ENCODE data around the gene TMEM135. TPM values are rescaled to one million over a fixed set of nuclear protein-coding genes. Genes with fewer than 3 reads are reported as not detected.

The TMEM135 gene
- total RNA-seq, 6 experiments from 2014 or later: 12.2 to 27.9 (median 18.8) TPM

DNA sequence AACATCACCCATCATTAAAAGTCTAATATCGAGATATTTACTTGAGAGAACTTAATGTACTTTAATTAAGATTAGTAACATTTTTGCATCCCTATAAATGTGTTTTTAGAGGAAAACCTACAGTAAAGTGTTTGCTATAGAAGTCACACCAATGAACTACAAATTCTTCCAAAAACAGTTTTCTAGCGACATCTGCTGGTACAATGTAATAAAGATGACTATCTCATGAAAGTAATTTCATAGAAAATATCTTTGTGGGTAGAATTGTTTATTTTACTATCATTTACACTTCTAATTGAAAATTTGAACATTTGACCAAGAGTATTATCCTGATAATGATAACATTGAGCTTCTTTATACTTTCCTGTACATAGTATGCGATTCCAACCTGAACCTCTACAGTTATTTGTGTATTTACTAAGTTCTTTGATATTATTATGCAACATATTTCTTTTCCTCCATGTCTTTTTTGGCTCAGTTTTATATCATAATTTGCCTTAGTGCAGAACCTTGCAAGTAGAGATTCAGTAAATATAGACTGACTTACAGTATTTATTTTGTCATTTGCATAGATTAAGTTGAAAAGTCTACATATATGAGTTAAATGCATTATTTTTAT, 252.7 kb downstream of the TMEM135 start:
- no peaks in the 10 kb centered on the region for H3K4me1 ChIP-seq
- TF ChIP-seq POLR2A (IDR thresholded peaks at IDR 0.05): no peak
- TF ChIP-seq, protein P1, sequence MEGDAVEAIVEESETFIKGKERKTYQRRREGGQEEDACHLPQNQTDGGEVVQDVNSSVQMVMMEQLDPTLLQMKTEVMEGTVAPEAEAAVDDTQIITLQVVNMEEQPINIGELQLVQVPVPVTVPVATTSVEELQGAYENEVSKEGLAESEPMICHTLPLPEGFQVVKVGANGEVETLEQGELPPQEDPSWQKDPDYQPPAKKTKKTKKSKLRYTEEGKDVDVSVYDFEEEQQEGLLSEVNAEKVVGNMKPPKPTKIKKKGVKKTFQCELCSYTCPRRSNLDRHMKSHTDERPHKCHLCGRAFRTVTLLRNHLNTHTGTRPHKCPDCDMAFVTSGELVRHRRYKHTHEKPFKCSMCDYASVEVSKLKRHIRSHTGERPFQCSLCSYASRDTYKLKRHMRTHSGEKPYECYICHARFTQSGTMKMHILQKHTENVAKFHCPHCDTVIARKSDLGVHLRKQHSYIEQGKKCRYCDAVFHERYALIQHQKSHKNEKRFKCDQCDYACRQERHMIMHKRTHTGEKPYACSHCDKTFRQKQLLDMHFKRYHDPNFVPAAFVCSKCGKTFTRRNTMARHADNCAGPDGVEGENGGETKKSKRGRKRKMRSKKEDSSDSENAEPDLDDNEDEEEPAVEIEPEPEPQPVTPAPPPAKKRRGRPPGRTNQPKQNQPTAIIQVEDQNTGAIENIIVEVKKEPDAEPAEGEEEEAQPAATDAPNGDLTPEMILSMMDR (IDR thresholded peaks at IDR 0.05): peak; percentile 61 to 71 (median 64)

DNA sequence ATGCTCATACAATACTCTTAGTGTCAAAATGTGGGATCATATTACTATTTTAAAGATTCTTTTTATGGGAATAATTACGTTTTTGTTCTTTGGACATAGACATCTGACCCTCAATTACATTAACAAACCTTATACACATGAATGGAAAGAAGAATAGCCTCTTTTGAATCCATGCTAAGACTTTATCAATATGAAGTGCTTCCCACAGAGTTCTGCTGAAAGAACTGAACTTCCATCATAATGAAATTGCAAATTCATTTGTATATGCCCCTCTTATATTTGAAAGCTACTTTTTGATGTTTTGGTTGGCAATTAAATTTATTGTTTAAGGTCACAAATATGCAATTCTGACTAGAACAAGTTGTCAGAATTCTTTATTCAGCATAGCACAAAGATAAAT, 254.9 kb downstream of the TMEM135 start:
- TF ChIP-seq, protein P1 (IDR thresholded peaks at IDR 0.05): no peak
- no peak for TF ChIP-seq POLR2A (IDR thresholded peaks at IDR 0.05)
- intact Hi-C loops (cut with DNase I): no loop called here
- DNase-seq: no peak
- Histone ChIP-seq H3K9me3 (no peaks in the 10 kb centered on the region), H3K4me3 (no peak overlapping the region), H3K36me3 (no peaks in the 10 kb centered on the region), H3K4me1 (no peaks in the 10 kb centered on the region), H3K27ac (no peak overlapping the region), H3K27me3 (no peaks in the 10 kb centered on the region)
- 50% methylated on average over 1 of the region's 1 CpG for WGBS (ENCODE audit: insufficient coverage, low coverage, low lambda C conversion rate, missing lambda C conversion rate)
- ATAC-seq: no peak

More for the DNA sequence above, 252.7 kb downstream of the TMEM135 start:
- Histone ChIP-seq H3K27ac (no peak overlapping the region), H3K27me3 (no peaks in the 10 kb centered on the region), H3K36me3 (no peaks in the 10 kb centered on the region), H3K4me3 (no peak overlapping the region), H3K9me3 (no peaks in the 10 kb centered on the region)
- no peak for DNase-seq
- WGBS (ENCODE audit: insufficient coverage, low coverage, low lambda C conversion rate, missing lambda C conversion rate): 7% methylated on average over 3 of the region's 3 CpGs
- intact Hi-C loops (cut with DNase I): no loop called here
- peak; percentile 47 to 72 (median 65) for ATAC-seq

DNA sequence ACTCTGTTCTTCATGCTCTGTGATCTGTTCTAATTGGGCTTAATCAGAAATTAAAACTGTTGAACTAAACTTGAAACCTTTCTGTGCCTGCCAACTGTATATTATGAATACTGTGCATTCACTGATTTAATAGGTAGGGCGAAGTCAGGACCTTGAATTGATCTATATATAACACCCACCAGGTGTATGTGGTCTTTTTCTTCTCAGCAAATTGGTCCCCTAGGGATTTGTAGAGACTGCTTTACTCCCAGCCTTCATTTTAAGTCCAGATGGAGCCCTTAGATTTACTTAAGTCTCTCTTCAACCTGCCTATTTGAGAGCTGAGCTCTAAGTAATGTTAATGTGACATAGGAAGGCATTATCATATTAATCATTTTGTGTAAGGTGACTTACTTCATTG, 257.5 kb downstream of the TMEM135 start:
- no peak overlapping the region for H3K4me3 ChIP-seq
- ATAC-seq (no peak), DNase-seq (no peak)
- intact Hi-C loops (cut with DNase I): no loop called here
- no peaks in the 10 kb centered on the region for H3K27me3 ChIP-seq
- 80% methylated on average over 1 of the region's 1 CpG for WGBS (ENCODE audit: insufficient coverage, low coverage, low lambda C conversion rate, missing lambda C conversion rate)
- no peaks in the 10 kb centered on the region for H3K36me3 ChIP-seq
- H3K4me1 ChIP-seq: no peaks in the 10 kb centered on the region
- H3K9me3 ChIP-seq: no peaks in the 10 kb centered on the region
- TF ChIP-seq, protein P1 (IDR thresholded peaks at IDR 0.05): no peak
- TF ChIP-seq POLR2A (IDR thresholded peaks at IDR 0.05): no peak
- no peak overlapping the region for H3K27ac ChIP-seq

DNA sequence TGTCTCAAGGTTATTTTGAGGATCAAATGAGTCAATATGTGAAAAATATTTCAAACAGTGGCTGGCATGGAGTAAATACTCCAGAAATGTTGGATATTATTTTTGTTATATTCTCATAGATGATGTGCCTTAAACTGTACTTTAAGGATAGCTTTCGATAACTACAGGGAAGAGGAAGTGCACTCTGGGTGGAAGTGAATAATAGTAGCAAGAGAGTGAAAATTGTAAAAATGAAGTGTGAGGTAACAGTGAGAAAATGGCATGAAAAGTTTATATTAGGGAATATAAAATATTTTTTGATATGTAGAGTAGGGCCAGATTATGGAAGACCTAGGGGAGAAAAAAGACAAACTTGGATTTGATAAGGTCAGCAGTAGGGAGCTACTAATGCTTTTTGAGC, 258.9 kb downstream of the TMEM135 start:
- no peaks in the 10 kb centered on the region for H3K27me3 ChIP-seq
- no peaks in the 10 kb centered on the region for H3K4me1 ChIP-seq
- no peaks in the 10 kb centered on the region for H3K36me3 ChIP-seq
- H3K9me3 ChIP-seq: no peaks in the 10 kb centered on the region
- TF ChIP-seq, protein P1 (IDR thresholded peaks at IDR 0.05): no peak
- TF ChIP-seq POLR2A (IDR thresholded peaks at IDR 0.05): no peak
- DNase-seq (no peak), ATAC-seq (no peak)
- no peak overlapping the region for H3K4me3 ChIP-seq
- H3K27ac ChIP-seq: no peak overlapping the region
- 61% methylated on average over 1 of the region's 1 CpG for WGBS (ENCODE audit: insufficient coverage, low coverage, low lambda C conversion rate, missing lambda C conversion rate)
- intact Hi-C loops (cut with DNase I): no loop called here

Measured in right lobe of liver (tissue), 6 donors.